ENCODE measurements around the gene ZDHHC15.
"Not testable (repeated sequence)": the region's sequence is repeated elsewhere in the genome, so short reads cannot be mapped to it uniquely, and the experiment has no call there.

ZDHHC15 gene, protein sequence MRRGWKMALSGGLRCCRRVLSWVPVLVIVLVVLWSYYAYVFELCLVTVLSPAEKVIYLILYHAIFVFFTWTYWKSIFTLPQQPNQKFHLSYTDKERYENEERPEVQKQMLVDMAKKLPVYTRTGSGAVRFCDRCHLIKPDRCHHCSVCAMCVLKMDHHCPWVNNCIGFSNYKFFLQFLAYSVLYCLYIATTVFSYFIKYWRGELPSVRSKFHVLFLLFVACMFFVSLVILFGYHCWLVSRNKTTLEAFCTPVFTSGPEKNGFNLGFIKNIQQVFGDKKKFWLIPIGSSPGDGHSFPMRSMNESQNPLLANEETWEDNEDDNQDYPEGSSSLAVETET
- total RNA-seq, result 0 to 1.9 (median 0) reads per million in 17 experiments

GRCh38 chrX:75522565-75523431, at the start of gene ZDHHC15:
Gene ZDHHC15 (minus strand): TSS chrX:75523037. CDS start chrX:75523024, 13 bp downstream.
- peak; percentile 15 to 50 (median 34) for DNase-seq

GRCh38 chrX:75560544-75560943, 37.7 kb upstream of the ZDHHC15 start:
- DNase-seq, result not testable (repeated sequence)

DNA sequence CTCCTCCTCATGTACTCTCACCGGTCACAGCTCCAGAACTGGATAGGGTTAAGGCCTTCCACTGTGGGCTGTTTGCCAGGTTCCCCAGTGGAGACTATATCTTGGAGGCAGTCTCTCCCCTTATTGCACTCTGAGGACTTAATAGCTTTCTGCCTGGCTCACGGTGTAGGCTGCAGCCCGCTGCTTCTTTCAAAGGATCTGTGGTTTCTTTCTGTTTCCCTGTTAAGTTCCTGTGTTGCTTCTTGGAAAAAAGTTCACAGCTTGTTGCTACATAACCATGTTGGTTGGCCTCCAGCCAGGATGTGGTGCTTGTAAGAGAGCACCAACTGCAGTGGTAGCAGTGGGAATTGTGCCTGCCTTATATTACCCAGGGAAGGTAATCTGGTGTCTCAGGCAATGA, 24.9 kb upstream of the ZDHHC15 start:
- peak in 3 of 4 experiments; percentile 18 to 32 (median 22) for DNase-seq

DNA sequence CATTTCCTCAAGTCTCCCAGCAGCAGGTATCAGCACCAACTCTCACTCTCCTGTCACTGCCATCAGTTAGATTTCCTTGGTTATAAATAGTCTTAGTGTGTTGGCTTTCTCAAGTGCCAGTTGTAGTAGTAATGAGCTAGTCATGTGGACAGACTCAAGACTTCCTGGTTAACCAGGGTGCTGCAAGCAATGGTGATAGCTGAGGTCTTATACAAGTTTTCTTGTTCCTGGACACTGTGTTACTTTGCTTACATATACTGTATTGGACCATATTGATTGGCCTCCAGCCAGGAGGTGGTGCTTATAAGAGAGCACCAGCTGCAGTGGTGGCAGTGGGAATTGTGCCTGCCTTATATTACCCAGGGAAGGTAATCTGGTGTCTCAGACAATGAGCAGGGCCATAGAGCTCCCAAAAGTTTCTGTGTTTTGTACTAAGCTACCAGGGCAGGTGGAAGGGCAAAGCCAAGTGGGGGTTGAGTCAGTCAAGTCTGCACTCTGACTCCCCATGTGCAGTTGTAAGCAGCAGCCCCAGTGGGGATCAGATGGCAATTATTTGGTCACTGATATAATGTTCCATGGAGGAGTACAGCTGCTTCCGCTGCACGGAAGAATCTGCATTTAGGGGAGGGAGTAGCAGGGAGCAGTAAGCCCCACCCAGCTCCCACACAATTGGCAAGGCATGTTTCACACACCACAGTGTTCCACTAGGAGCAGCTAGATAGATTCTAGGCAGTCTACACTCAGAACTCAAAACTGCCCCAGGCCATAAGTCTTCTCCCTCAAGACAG, 24.1 kb upstream of the ZDHHC15 start:
- no peak for DNase-seq

DNA sequence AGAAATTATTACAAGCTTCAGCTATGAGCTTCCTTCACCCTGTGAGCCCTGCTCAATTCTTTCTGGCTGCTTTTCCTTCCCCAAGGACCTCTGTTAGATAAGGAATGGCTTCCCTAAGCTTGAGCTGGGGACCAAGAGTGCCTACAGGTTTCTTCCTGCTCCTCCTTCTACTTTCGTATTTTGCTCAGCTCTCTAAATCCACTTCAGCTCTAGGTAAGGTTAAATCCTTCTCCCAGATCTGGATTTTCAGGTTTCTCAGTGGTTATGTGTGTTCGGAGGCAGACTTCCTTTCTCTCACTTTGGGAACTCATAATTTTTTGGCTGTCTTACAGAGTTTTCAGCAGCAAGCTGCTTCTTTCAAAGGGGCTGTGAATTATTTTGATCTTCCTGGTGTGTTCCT, 21.9 kb upstream of the ZDHHC15 start:
- DNase-seq, result no peak

DNA sequence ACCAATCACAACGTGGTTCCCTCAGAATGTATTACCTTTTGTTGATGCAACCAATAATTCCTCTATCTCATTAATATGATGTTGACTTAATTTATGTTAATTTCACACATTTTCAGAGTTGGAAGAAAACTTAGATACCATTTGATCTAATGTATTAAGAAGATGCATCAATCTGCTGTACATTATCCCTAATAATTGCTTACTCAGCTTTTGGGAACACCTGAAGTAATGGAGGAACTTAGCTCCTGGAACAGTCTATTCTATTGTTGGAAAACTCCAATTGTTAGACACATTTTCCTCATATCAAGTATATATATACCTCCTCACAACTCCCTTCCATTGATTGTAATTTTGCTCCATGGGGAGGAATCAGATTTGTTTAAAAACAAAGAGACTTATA, 38.9 kb downstream of the ZDHHC15 start:
- no peak for DNase-seq

DNA sequence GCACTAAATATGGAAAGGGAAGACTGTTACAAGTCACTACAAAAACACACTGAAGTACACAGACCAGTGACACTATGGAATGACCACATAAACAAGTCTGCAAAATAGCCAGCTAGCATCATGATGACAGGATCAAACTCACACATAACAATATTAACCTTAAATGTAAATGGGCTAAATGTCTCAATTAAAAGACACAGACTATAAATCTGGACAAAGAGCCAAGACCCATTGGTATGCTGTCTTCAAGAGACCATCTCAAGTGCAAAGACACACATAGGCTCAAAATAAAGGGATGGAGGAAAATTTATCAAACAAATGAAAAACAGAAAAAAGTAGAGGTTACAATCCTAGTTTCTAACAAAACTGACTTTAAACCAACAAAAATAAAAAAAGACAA, 61.1 kb downstream of the ZDHHC15 start:
- not testable (repeated sequence) for DNase-seq

DNA sequence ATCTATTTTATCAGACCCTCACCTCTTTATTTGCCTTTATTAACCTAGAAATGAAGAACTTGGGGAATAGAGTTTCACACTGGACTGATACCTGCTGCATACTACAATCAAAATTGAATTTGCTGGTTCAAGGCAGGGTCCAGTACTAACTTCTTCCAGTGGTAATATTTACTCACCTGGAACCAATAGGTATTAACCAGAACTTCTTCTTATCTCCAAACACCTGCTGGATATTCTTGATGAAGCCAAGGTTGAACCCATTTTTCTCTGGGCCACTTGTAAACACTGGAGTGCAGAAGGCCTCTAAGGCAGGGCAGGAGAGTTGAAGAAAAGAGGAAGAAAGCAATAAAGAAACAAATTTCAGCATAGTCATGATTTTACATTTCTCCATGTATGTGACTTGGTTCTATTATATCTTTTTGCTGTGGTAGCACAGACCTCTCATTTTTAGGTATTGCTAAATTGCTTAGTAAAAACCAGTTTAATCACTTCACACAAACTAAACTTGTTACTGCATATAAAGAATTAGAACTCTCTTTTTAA, 101.1 kb downstream of the ZDHHC15 start:
- DNase-seq, result peak; percentile 1 to 26 (median 2)

- DNase-seq, result not testable (repeated sequence)
These were observed 115.7 kb downstream of the ZDHHC15 start for GRCh38 chrX:75407153-75407552.

DNA sequence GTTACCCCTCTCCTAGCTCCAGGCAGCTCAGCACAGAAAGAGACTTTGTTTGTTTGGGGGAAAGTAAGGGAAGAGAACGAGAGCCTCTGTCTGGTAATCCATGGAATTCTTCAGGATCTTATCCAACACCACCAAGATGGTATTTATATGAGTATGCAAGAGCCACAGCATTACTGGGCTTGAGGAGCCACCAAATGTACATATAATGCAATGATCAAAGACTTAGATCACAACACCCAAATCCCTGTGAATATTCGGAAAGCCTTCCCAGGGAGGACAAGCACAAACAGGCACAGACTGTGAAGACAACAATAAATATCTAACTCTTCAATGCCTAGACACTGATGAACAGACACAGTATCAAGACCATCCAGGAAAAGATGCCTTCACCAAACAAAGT, 132.4 kb downstream of the ZDHHC15 start:
- no peak for DNase-seq

GRCh38 chrX:75369721-75370120, 153.1 kb downstream of the ZDHHC15 start:
- no peak for DNase-seq

GRCh38 chrX:75366861-75367260, 156.0 kb downstream of the ZDHHC15 start:
- no peak for DNase-seq

GRCh38 chrX:75365243-75365975, 157.4 kb downstream of the ZDHHC15 start:
- no peak for DNase-seq

DNA sequence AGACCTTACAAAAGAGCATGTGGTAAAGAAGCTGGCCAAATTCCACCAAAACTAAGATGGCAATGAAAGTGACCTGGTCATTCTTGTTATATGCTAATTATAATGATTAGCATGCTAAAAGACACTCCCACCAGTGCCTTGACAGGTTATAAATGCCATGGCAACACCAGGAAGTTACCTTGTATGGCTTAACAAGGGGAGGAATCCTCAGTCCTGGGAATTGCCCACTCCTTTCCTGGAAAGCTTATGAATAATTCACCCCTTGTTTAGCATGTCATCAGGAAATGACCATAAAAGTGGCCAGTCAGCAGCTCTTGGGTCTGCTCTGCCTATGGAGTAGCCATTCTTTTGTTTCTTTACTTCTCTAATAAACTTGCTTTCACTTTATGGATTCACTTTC, 161.0 kb downstream of the ZDHHC15 start:
- no peak for DNase-seq

DNA sequence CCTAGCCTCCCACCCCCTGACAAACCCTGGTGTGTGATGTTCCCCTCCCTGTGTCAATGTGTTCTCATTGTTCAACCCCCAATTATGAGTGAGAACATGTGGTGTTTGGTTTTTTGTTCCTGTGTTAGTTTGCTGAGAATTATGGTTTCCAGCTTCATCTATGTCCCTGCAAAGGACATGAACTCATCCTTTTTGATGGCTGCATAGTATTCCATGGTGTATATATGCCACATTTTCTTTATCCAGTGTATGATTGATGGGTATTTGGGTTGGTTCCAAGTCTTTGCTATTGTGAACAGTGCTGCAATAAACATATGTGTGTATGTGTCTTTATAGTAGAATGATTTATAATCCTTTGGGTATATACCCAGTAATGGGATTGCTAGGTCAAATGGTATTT, 174.2 kb downstream of the ZDHHC15 start:
- not testable (repeated sequence) for DNase-seq

- DNase-seq, result no peak
These were observed 185.3 kb downstream of the ZDHHC15 start for GRCh38 chrX:75337525-75337924.

GRCh38 chrX:75335127-75335458, 187.7 kb downstream of the ZDHHC15 start:
- DNase-seq, result no peak

DNA sequence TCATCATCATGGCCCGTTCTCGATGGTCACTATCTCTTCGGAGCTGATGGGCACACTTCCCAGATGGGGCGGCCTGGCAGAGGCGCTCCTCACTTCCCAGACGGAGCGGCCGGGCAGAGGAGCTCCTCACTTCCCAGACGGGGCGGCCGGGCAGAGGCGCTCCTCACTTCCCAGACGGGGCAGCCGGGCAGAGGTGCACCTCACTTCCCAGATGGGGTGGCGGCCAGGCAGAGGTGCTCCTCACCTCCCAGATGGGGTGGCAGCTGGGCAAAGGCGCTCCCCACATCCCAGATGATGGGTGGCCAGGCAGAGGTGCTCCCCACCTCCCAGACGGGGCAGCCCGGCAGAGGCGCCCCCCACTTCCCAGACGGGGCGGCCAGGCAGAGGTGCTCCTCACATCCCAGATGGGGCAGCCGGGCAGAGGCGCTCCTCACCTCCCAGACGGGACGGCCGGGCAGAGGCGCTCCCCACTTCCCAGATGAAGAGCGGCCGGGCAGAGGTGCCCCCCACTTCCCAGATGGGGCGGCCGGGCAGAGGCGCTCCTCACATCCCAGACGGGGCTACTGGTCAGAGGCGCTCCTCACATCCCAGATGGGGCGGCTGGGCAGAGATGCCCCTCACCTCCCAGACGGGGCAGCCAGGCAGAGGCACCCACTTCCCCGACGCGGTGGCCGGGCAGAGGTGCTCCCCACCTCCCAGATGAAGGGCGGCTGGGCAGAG, 188.3 kb downstream of the ZDHHC15 start:
- DNase-seq, result not testable (repeated sequence)

DNA sequence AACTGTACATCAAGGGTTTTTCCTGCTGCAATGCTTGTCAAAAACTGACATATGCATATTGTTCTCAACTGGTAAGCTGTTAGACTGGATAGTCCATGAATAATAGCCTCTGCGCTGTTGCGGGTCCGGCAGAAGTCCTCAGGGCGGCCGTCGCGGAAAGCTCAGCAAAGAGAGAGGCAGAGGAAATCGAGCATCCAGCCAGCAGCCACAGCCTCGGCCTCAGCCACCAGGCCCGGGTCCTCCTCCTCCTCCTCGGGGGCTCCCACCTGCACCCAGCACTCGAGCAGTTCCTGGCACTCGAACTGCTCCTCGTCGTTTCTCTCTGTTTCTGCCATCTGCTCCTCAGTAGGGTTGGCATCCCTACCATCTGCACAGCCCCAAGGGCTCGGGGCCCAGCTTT, 195.2 kb downstream of the ZDHHC15 start:
- DNase-seq, result no peak

Data from suppressor macrophage (primary cell).